ENCODE measurements around the gene RNF168.
"Not testable (repeated sequence)": the region's sequence is repeated elsewhere in the genome, so short reads cannot be mapped to it uniquely, and the experiment has no call there.

The RNF168 gene

DNA sequence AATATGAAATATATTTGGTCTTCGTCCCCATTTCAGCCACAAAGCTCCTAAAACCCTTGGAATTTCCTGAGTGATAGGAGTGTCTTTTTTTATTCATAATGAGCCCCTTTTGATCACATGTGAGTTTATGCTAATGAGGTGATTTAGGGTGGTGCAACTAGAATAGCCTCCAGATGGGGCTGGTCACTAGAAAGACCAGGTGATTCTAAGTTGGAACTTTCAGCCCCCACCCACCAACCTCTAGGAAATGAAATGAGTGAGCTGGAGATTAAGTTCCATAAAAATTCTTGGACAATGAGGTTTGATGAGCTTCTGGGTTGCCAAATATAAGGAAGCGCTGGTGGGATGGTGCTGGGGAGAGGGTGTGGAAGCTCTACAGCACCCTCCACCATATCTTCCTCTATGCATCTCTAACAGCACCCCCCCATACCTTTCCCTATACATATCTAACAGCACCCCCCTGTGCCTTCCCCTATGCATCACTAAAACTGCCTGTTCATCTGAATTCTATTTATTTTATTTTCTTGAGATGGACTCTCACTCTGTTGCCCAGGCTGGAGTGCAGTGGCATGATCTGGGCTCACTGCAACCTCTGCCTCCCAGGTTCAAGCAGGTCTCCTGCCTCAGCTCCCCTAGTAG is 13.7 kb upstream of the RNF168 start:
- FAIRE-seq: no peak
- no peak for DNase-seq (ENCODE audit: extremely low spot score, insufficient read length, low read depth)

DNA sequence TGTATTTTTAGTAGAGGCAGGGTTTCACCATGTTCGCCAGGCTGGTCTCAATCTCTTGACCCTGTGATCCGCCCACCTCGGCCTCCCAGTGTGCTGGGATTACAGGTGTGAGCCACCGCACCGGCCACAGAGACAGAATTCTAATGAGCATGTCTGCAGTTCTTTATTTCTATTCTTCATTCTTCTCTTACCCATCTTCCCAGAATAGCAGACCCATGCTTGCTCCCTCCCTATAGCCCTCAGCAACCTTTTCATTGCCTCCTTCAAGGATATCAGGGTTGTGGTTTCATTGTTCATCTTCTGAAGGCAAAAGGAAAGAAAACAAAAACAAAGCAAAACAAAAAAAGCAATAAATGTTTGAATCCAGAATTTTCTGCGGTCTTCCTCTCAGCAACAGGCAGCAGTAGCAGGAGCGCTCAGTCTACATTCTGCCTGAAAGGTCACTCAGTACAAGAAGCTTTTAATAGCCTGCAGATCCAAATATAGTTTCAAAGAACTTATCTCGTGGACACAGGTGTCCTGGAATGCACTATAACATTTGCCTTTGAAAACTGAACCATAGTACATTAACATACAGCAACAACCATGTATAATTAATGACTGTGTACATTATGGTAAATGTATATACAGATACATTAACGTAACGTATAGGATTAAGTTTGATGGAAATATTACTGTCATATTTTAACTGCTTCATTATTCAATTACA is 11.5 kb upstream of the RNF168 start, which contains the start of gene SMCO1:
Gene SMCO1, minus strand, starts transcription at position 434 of the 709 bp plus-strand sequence. Its CDS starts 137 bp downstream, at position 297.
- DNase-seq (ENCODE audit: extremely low spot score, insufficient read length, low read depth): no peak
- no peak for FAIRE-seq

DNA sequence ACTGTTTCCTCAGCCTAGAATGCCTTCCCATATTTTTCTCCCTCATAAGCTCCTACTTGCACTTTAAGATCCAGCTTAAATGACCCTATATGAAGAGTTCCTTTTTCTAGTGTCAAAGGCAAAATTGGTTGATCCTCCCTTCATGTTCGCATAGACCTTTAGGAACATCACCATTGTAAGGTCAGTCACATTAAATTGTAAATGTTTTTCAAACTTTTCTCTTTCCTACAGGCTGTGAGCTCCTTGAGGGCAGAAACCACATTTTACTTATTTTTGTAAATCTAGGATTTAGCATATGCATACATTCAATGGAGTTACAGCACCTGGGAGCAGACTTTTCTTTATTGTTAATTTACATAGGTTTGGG is 10.8 kb upstream of the RNF168 start:
- DNase-seq (ENCODE audit: extremely low spot score, insufficient read length, low read depth) (no peak), FAIRE-seq (no peak)

DNA sequence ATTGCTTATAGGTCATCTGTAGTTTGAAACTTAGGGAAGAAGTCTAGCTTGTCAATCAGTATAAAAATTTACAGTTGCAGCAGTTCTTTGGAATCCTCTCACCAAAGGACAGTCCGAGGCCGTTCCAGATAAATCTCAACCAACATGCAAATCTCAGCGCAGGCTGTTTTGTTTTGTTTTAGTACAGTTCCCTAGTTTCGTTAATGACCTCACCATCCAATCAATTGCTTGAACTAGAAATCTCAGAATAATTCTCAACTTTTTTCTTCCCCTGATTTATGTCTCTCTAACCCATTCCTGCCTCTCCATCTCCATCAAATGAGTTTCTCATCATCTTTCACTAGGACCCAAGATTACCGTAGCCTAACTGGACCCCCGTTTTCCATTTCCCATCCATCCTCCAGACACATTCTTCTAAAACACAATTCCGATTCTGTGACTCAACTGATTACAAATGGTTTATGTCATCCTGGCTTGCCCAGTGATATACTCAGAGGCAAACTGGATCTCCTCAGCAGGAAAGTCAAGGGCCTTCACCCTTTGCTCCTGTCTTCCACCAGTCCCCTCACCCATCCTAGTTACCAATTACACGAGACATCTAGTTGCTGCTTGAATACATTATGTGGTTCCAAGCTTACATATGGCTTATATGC is 10.3 kb upstream of the RNF168 start:
- DNase-seq (ENCODE audit: extremely low spot score, insufficient read length, low read depth): no peak
- no peak for FAIRE-seq

DNA sequence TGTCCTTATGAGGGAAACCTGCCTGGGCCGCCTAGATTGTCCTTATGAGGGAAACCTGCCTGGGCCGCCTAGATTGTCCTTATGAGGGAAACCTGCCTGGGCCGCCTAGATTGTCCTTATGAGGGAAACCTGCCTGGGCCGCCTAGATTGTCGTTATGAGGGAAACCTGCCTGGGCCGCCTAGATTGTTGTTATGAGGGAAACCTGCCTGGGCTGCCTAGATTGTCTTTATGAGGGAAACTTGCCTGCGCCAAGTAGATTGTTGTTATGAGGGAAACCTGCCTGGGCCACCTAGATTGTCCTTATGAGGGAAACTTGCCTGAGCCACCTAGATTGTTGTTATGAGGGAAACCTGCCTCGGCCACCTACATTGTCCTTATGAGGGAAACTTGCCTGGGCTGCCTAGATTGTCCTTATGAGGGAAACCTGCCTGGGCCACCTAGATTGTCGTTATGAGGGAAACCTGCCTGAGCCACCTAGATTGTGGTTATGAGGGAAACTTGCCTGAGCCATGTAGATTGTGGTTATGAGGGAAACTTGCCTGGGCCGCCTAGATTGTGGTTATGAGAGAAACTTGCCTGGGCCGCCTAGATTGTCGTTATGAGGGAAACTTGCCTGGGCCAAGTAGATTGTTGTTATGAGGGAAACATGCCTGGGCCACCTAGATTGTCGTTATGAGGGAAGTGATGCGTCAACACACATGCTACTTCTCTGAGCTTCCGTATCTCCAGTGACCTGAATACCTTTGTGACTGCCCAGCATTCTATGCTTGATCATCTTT is 8.3 kb upstream of the RNF168 start:
- not testable (repeated sequence) for DNase-seq (ENCODE audit: extremely low spot score, insufficient read length, low read depth); FAIRE-seq

DNA sequence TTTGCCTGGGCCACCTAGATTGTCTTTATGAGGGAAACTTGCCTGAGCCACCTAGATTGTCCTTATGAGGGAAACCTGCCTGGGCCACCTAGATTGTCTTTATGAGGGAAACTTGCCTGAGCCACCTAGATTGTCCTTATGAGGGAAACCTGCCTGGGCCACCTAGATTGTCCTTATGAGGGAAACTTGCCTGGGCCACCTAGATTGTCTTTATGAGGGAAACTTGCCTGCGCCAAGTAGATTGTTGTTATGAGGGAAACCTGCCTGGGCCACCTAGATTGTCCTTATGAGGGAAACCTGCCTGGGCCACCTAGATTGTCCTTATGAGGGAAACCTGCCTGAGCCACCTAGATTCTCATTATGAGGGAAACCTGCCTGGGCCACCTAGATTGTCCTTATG is 7.5 kb upstream of the RNF168 start:
- not testable (repeated sequence) for FAIRE-seq

DNA sequence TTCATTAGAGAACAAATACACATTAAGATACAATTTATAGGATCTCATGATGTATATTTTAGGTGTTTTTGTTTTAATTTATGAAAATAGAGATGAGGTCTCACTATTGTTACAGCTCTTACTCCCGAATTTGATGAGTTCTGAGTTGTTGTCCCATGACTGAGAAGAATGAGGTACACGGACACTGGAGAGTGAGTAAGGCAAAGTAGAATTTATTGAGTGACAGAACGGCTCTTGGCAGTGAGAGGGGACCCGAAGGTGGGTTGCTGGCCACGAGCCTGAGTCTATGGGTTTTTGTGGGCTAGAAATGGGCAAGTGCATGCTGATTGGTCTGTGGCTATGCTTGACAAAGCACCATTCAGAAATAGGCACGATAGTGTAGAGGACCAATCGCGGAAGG is 3.1 kb upstream of the RNF168 start:
- DNase-seq (ENCODE audit: extremely low spot score, insufficient read length, low read depth): no peak
- no peak for FAIRE-seq

More for the DNA sequence above, 7.5 kb upstream of the RNF168 start:
- not testable (repeated sequence) for DNase-seq (ENCODE audit: extremely low spot score, insufficient read length, low read depth)

DNA sequence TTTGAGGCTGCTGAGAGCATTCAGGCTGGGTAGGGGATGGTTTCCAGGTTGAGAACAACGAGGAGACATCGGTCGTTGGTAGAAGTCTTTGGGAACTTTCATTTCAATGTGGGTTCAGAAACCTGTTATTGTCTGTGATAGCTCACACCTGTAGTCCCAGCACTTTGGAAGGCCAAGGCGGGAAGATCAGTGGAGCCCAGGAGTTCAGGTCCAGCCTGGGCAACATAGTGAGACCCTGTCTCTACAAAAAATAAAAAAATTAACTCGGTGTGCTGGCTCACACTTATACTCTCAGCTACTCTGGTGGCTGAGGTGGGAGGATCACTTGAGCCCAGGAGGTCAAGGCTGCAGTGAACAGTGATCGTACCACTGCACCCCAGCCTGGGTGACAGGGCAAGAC is 988 bp upstream of the RNF168 start:
- no peak for DNase-seq (ENCODE audit: extremely low spot score, insufficient read length, low read depth)
- FAIRE-seq: no peak

DNA sequence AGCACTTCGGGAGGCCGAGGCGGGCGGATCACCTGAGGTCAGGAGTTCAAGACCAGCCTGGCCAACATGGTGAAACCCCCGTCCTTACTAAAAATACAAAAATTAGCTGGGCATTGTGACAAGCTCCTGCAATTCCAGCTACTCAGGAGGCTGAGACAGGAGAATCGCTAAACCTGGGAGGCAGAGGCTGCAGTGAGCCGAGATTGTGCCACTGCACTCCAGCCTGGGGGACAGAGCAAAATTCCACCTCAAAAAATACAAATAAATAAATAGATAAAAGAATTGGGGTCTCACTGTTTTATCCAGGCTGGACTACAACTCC is 470 bp upstream of the RNF168 start:
- FAIRE-seq; DNase-seq (ENCODE audit: extremely low spot score, insufficient read length, low read depth): not testable (repeated sequence)

DNA sequence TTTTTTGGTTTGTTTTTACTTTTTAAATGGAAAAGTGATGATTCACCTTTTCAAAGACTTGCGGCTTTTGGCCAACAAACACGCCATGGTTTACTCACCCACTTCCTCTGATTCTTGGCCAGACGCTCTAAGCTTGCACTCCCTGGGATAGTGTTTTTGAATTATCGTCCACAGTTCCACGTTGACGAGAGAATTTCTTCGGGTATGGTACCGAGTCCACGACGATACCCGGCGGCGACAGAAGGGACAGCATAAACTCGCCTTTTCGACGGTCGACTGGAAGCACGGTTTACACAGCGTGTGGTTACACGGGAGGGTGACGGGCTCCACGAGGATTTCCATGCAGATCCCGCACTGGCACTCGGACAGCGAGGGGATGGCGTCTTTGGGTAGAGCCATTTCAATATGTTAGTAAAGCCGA is 783 bp downstream of the RNF168 start:
- FAIRE-seq (peak; percentile 46), DNase-seq (ENCODE audit: extremely low spot score, insufficient read length, low read depth) (no peak)

DNA sequence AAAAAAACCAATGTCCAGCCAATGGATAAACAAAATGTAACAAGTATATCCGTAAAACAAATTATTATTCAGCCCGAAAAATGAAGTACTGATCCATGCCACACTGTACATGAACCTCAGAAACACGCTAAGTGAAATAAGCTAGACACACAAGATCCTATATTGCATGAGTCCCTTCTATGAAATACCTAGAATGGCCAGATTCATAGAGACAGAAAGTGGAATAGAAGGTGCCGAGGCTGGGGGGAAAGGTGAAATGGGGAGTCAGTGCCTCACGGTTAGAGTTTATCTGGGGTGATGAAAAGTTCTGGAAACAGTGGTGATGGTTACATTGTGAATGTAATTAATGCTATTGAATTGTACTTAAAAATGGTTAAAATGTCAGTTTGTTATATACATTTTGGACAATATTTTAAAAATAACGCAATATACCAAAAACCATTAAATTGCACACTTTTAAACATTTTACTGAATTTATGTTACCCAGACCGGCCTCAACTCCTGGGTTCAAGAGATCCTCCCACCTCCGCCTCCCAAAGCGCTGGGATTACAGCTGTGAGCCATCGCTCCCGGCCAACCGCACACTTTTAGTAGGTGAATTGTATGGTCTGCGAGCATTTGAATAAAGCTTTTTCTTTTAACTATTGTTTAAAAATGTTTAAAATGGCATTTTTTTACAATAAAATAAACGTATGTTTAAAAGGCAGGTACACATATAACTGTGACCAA is 2.1 kb downstream of the RNF168 start:
- DNase-seq (ENCODE audit: extremely low spot score, insufficient read length, low read depth): no peak
- FAIRE-seq: peak; percentile 39

DNA sequence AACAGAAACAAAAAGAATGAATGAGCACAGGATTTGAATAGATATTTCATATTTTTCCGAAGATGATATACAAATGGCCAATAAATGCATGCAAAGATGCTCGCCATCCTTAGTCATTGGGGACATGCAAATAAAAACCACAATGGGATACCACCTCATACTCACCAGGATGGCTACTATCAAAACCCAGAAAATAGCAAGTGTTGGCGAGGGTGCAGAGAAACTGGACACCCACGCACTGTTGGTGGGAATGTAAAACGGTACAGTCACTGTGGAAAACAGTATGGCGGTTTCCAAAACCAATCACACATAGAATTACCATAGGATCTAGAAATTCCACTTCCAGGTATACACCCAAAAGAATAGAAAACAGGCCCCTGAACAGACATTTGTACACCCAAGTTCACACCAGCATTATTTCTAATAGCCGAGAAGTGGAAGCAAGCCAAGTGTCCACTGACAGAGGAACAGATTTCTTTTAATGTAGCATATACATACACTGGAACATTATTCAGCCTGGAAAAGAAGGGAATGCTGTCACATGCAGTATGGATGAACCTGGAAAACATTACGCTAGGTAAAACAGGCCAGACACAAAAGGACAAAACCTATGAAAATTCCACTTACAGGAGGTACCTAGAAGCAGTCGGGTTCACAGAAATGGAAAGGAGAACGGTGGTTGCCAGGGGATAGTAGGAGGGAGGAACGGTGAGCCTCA is 3.6 kb downstream of the RNF168 start:
- no peak for DNase-seq (ENCODE audit: extremely low spot score, insufficient read length, low read depth)
- no peak for FAIRE-seq

DNA sequence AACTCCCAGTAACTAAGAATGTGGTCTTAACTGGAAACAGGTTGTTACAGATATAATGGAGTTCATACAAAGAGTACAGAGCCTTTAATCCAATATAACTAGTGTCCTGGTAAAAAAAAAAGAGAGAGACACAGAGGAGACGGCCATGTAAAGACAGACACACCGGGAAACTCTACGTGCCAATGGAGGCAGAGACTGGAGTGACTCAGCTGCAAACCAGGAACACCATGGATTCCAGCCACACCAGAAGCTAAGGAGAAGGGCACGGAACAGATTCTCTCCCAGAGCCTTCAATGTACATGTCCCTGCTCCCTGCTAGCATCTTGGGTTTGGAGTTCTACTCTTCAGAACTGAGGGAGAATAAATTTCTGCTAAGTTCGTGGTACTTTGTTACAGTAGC is 4.5 kb downstream of the RNF168 start:
- DNase-seq (ENCODE audit: extremely low spot score, insufficient read length, low read depth) (no peak), FAIRE-seq (no peak)

DNA sequence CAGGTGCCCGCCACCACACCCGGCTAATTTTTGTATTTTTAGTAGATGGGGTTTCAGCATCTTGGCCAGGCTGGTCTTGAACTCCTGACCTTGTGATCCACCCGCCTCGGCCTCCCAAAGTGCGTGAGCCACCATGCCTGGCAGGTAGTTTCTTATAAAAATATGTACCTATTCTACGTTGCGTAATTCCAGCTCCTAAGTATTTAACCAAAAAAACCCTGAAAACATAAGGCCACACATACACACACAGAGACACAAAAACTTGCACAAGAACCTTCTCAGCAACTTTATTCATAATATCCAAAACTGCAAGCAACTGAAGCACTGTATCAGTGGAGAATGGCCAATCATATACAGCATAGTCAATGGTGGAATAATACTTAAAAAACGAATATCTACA is 5.3 kb downstream of the RNF168 start:
- DNase-seq (ENCODE audit: extremely low spot score, insufficient read length, low read depth): no peak

DNA sequence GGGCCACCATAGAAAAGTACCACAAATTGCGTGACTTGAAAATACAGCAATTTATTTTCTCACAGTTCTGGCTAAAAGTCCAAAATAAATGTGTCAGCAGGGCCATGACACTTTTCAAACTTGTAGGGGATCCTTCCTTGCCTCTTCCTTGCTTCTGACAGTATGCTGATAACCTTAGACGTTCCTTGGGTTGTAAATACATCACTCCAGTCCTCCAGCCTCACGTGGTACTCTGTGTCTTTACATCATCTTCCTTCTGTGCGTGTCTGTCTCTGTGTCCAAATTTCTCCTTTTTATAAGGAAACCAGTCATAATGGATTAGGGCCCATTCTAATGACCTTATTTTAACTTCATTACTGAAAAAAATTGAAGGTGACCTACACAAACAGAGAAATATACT is 7.4 kb downstream of the RNF168 start:
- FAIRE-seq (no peak), DNase-seq (ENCODE audit: extremely low spot score, insufficient read length, low read depth) (no peak)

More for the DNA sequence above, 5.3 kb downstream of the RNF168 start:
- no peak for FAIRE-seq

DNA sequence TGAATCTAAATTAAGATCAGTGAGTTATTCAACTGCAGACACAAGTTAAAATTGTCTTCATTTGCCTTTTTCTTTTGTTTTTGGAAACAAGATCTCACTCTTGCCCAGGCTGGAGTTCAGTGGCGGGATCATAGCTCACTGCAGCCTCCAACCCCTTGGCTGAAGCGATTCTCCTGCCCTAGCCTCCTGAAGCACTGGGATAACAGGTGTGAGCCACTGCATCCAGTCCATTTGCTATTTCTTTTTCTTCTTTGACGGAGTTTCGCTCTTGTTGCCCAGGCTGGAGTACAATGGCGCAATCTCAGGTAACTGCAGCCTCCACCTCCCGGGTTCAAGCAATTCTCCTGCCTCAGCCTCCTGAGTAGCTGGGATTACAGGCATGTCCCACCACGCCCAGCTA is 10.3 kb downstream of the RNF168 start:
- FAIRE-seq (no peak), DNase-seq (ENCODE audit: extremely low spot score, insufficient read length, low read depth) (no peak)

DNA sequence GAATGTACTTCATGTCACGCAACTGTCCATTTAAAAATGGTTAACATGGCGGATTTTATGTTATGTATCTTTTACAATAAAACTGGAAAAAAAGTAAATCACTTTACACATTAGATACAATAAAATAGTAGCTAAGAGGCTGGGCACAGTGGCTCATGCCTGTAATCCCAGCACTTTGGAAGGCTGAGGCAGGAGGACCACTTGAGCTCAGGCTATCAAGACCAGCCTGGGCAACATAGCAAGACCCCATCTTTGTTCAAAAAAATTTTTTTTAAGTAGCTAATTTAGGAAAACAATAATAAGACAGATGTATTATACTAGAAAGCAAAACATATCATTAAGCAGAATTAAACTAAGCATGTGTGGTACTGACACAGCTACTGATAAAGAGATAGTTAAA is 11.5 kb downstream of the RNF168 start:
- FAIRE-seq (no peak), DNase-seq (ENCODE audit: extremely low spot score, insufficient read length, low read depth) (no peak)

DNA sequence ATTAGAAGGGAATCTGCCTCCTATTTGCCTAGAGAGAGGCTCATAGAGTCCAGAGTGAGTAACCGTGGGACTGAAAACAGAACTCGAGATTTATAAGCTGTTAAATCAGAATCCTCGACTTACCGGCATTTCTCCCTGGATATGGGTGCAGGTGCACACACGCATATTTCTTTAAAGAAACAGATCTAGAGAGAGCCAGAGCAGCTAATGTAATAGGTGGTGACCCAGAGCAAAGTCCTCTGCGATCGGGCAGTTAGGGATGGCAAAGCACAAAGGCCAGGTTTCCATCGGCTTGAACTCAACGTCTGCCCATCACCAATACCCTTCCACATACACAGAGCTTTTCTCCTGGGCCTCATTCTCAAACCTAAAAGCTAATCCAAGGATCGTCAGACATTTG is 13.8 kb downstream of the RNF168 start:
- DNase-seq (ENCODE audit: extremely low spot score, insufficient read length, low read depth): no peak
- no peak for FAIRE-seq

DNA sequence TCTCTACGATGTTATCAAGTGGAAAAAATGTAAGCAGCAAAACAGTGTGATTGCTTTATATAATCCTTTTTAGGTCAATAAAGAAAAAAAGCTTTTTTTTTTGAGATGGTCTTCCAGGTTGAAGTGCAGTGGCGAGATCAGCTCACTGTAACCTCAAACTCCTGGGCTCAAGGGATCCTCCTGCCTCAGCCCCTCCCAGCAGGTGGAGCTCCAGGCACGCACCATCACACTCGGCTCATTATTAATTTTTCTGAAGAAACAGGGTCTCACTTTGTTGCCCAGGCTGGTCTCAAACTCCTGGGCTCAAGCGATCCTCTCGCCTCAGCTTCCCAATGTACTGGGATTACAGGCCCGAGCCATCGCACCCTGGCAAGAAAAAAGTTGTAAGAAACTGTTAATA is 17.3 kb downstream of the RNF168 start:
- DNase-seq (ENCODE audit: extremely low spot score, insufficient read length, low read depth): no peak
- no peak for FAIRE-seq

Measured in GM18507 (cell line).